ACHN (cell line): ENCODE results near the gene CTNND2.

Source experiments
- DNase-seq: peaks from one replicate; pipeline ENCODE4 v3.0.0-alpha.2; 2015
- in situ Hi-C: cut with HindIII; loops from 2 replicates; pipeline ENCODE4 v1.10.0; 2017; ENCODE audit warnings: low sequenced_read_pairs, low pct_ligation_motif_present, low pct_unique_long_range_greater_than_20kb

CTNND2 gene

GRCh38 chr5:11563822-11564221 is 340.4 kb downstream of the CTNND2 start:
- no peak for DNase-seq
- in situ Hi-C loops, result no loop called here

- DNase-seq, result no peak
- in situ Hi-C loops, result no loop called here
These were observed 343.1 kb downstream of the CTNND2 start for GRCh38 chr5:11560915-11561697.

GRCh38 chr5:11557063-11557462 is 347.2 kb downstream of the CTNND2 start:
- DNase-seq, result no peak
- in situ Hi-C loops, result no loop called here

GRCh38 chr5:11555171-11555570 is 349.1 kb downstream of the CTNND2 start:
- in situ Hi-C loops, result no loop called here
- no peak for DNase-seq

GRCh38 chr5:11547730-11548129 is 356.5 kb downstream of the CTNND2 start:
- in situ Hi-C loops, result no loop called here

GRCh38 chr5:11547140-11547539 is 357.1 kb downstream of the CTNND2 start:
- in situ Hi-C loops, result no loop called here
- no peak for DNase-seq

More at GRCh38 chr5:11547730-11548129, 356.5 kb downstream of the CTNND2 start:
- no peak for DNase-seq

GRCh38 chr5:11540112-11540511 is 364.1 kb downstream of the CTNND2 start:
- in situ Hi-C loops, result no loop called here
- no peak for DNase-seq

- DNase-seq, result no peak
- in situ Hi-C loops, result no loop called here
These were observed 372.3 kb downstream of the CTNND2 start for GRCh38 chr5:11531811-11532555.

- DNase-seq, result no peak
- in situ Hi-C loops, result no loop called here
These were observed 375.5 kb downstream of the CTNND2 start for GRCh38 chr5:11528720-11529119.

GRCh38 chr5:11527652-11528349 is 376.4 kb downstream of the CTNND2 start:
- no peak for DNase-seq
- in situ Hi-C loops, result no loop called here

GRCh38 chr5:11525020-11525419 is 379.2 kb downstream of the CTNND2 start:
- no peak for DNase-seq
- in situ Hi-C loops, result no loop called here

- no peak for DNase-seq
- in situ Hi-C loops, result no loop called here
These were observed 380.1 kb downstream of the CTNND2 start for GRCh38 chr5:11524188-11524587.

- in situ Hi-C loops, result no loop called here
- DNase-seq, result no peak
These were observed 381.4 kb downstream of the CTNND2 start for GRCh38 chr5:11522796-11523195.

GRCh38 chr5:11520241-11520930 is 383.9 kb downstream of the CTNND2 start:
- no peak for DNase-seq
- in situ Hi-C loops, result no loop called here

GRCh38 chr5:11519236-11519635 is 385.0 kb downstream of the CTNND2 start:
- no peak for DNase-seq
- in situ Hi-C loops, result no loop called here

GRCh38 chr5:11518676-11519075 is 385.6 kb downstream of the CTNND2 start:
- in situ Hi-C loops, result no loop called here

GRCh38 chr5:11514705-11515432 is 389.4 kb downstream of the CTNND2 start:
- DNase-seq, result no peak
- in situ Hi-C loops, result no loop called here

More at GRCh38 chr5:11518676-11519075, 385.6 kb downstream of the CTNND2 start:
- DNase-seq, result no peak

GRCh38 chr5:11511878-11512277 is 392.4 kb downstream of the CTNND2 start:
- in situ Hi-C loops, result no loop called here
- DNase-seq, result no peak
